ENCODE measurements around the gene TRMT13.

DNA sequence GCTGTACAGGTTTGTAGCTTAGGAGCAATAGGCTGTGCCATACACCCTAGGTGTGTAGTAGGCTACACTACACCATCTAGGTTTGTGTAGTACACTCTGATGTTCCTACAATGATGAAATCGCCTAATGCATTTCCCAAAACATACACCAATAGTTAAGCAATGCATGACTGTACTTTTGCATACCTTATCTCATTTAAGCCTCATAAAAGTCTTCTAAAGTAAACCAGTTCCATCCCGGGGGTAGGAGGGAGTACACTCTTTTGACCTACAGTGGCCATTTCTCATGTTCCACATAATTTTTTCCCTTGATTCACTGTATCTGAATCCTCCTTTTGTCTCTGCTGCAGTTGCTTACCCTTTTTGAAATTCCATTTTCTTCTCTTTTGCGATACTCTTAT is 12.2 kb downstream of the TRMT13 start:
- TF ChIP-seq, protein P1, sequence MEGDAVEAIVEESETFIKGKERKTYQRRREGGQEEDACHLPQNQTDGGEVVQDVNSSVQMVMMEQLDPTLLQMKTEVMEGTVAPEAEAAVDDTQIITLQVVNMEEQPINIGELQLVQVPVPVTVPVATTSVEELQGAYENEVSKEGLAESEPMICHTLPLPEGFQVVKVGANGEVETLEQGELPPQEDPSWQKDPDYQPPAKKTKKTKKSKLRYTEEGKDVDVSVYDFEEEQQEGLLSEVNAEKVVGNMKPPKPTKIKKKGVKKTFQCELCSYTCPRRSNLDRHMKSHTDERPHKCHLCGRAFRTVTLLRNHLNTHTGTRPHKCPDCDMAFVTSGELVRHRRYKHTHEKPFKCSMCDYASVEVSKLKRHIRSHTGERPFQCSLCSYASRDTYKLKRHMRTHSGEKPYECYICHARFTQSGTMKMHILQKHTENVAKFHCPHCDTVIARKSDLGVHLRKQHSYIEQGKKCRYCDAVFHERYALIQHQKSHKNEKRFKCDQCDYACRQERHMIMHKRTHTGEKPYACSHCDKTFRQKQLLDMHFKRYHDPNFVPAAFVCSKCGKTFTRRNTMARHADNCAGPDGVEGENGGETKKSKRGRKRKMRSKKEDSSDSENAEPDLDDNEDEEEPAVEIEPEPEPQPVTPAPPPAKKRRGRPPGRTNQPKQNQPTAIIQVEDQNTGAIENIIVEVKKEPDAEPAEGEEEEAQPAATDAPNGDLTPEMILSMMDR (conservative IDR thresholded peaks at IDR 0.05): no peak
- TF ChIP-seq ZFX (IDR thresholded peaks at IDR 0.05): no peak

All from C4-2B (cell line).